NCI-H1436 treated with DMSO at 0.1 percent for 48 hours (cell line): ENCODE measurements around the gene TBCD.
"Not testable (repeated sequence)": the region's sequence is repeated elsewhere in the genome, so short reads cannot be mapped to it uniquely, and the experiment has no call there.

Experiments
- DNase-seq: peaks from one replicate; lab custom pipeline; 2025; lab: John Stamatoyannopoulos, UW

Gene TBCD

DNA sequence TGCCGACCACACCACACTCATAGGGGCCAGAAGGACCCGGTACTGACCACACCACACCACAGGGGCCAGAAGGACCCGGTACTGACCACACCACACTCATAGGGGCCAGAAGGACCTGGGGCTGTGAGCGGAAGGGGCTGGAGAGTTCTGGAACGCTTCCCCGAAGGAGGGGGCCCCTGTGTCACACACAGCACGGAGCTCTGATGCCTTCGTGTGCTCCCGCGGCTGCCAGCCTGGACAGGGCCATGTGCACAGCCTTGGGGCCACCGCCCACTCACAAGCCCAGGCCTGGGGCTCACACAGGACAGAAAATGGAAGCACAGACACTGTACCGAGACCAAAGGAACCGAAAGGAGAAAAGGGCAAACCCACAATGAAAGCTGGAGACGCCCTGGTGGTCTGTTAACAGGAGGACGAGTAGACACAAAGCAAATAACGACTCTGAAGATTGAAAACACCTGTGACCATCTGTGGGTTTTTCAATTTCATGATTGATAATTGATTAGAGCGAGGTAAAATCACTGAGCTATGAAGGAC is 221.0 kb downstream of the TBCD start:
- DNase-seq = no peak

DNA sequence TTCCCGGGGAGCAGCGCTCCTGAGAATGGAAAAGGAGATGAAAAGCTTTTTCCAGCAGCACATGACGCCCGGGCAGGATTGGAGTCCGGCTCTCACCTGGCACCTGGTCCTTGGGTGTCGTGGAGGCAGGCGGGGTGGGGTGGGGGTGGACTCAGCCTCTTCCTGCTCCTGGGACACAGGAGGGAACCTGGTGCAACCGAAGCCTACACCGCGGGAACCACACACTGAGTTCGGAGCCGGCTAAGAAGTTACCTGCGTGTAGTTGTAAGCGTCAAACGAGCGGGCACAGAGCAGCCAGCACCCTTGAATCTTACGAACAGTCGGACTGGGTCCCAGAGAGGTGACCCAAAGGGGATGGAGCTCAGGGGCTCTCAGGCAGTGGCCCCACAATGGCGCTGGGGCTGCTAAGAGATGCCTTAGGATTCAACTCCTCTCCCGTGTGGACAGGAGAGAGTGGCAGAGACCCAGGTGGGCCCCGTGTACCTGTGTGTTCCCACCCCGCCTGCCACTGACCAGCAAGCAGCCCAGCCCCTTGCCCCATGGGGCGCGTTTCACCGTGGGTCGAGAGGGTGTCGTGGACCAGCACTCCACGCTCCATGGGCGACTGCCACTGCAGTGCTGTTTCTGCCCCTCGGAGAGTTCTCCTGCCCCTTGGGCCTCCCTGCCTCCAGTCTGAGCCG is 221.7 kb downstream of the TBCD start:
- no peak for DNase-seq

DNA sequence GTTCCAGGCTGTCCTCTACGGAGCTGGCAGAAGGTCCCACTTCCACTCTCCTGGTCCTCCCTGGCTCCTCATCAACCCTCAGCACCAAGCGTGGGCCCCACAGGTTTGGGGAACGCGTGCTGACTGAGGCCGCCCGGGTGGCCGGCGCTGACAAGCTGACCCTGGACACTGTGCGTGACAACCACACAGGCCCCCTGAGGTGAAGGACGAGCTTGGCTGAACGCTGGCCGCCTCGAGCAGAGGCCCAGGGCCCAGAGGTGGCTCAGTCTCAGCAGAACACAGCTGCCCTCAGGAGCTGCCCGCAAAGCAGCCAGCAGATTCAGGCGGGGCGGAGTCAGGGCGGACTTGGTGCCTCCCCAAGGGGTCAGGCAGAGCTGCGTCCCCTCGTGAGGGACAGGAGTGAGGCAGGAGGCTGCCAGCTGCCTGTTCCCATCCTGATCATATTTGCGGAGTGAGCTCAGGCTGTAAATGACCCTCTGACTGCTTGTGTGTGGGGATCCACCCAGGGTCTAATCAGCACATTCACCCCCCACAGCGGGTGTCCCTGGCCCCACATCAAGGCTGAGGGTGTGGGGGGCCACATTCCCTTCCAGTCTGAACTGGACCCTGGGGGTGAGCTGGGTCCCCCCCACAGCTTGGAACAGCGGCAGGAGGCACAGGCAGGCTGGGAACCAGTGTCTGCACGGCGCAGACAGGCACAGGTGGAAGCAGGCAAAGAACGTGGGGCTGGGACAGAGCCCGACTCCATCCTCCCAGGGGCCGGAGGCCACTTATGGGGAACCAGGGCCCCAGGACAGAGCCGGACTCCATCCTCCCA is 222.5 kb downstream of the TBCD start:
- DNase-seq = no peak

DNA sequence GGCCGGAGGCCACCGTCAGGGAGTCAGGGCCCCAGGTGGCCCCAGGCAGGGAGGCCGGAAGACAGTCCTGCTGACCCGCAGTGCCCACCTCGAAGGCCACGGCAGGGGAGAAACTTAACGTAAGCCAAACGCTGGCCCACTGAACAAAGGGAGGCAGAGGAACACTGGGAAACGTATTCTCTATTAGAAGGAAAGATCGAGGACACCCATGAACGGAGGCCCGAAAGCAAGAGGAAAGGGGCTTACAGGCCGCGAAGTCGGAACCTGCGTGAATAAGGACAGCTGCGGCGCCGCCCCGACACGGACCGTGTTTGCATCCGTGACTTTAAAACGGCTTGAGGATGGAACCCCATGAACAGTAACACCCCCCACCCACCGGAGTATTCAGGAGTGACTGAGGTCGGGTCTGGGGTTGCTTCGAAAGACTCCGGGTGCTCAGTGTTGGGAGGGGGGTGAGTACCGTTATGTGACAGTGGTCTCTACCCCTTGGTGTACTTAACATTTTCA is 225.2 kb downstream of the TBCD start:
- DNase-seq = no peak

DNA sequence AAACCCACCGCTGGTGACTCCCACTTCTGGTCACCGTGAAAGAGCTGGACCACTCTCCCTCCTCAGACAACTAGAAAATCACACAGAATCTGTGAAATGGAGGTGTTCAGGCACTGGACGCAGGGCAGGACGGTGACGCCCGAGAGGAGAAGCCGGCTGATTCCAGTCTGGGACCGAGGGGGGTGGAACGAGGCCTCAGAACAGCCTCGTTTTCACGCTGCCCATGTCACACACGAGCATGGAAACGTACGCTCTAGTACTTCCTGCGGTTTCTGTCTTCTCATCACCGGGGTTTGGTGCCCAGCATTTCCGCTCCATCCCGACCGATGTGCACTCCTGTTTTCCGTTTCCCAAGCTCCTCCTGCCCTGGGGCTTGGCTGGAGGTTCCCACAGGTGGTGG is 225.7 kb downstream of the TBCD start:
- DNase-seq = no peak

DNA sequence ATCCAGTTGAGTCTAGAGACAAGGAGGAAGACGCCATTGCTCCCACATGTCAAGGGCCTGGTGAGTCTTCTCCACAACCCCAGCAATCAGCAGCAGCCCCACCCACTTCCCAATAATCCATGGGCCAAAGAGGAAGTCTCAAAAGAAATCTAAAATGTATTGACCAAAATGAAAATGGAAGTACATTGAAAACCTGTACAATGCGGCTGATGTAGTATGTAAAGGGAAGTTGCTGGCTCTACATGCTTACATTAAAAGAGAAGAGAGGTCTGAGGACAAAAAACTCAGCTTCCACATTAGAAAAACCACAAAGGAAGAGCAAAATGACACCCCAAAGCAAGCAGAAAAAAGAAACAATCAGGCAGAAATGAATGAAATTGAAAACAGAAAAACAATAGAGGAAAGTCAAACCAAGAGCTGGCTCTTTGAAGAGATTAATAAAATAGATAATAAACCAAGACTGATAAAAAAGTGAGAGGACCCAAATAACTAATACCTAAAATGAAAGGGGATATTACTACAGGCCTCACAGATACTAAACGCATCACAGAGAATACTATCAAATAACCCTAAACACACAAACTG is 227.0 kb downstream of the TBCD start:
- DNase-seq = no peak

DNA sequence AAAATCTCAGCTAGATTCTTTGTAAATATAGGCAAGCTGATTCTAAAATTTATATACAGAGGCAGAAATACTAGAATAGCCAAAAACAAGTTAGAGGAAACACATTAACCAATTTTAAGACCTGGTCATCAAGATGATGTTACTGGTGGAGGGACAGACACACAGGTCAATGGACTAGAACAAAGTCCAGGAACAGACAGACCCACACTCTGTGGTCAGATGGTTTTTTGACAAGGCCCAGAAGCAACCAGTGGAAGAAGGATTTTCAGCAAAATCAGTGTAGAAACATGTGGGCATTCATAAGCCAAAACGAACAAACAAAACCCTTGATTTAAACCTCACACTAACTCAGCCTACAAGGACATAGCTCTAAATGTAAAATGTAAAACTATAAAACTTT is 227.9 kb downstream of the TBCD start:
- no peak for DNase-seq

DNA sequence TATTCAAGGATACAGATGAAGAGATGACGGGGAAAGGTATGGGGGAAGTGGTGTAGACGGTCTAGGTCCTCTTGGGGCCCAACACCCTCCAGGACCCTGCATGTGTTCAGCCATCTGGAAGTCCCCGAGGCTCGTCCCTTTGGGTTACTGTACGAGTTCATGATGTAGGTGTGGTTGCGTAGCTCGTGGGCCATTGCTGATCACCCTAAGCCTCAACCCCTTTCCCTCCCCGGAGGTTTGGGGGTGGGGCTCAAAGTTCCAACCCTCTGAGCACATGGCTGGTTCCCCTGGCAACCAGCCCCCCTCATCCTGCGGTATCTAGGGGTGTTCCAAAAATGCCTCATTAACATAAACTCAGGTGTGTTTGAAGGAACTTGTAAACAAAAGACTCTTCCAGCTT is 228.8 kb downstream of the TBCD start:
- DNase-seq = no peak

DNA sequence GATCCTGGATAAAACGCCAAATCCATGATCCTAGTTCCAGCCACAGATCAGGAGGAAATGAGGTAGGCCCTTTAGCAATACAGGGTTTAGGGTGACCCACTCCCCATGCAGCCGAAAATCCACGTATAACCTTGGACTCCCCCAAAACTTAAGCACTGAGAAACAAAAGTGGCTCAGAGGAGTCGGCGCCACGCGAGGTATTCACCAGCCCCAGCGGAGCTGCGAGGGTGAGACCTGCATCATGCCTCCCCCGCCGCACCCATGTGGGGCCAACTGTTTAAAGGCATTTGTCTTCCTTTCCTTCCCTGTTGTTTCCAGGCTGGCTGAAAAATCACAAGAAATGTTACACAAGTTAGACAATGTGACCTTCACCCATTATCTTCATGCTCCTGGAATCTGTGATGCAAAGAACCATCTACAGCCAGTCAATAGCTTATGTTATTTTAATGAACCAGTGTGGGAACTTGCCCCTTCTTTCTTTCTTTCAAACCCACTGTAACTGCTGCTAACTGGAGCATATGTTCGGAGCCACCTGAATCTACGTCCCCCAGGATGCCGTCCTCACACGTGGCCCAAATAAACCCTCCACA is 229.4 kb downstream of the TBCD start:
- DNase-seq = no peak

DNA sequence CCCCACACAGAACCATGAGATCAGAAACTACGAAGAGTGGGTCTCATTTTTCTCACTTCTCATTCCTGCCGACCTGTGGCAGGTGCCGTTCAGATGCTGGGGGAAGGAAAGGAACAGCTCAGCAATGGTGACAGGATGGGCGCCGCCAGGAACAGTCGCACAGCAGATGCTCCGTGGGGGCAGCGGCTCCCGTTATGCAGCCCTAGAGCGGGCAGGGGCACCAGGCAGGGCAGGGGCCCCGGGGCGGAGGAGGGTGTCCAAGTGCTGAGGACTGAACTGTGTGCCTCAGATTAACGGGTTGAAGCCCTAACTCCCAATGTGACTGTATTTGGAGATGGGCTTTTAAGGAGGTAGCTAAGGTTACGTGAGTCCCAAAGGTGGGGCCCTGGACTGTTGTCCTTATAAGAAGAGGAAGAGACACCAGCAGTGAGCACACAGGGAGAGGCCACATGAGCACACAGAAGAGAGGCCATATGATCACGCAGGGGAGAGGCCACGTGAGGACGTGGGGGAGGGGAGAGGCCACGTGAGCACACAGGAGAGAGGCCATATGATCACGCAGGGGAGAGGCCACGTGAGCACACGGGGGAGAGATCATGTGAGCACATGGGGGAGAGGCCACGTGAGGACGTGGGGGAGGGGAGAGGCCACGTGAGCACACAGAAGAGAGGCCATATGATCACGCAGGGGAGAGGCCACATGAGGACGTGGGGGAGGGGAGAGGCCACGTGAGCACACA is 231.8 kb downstream of the TBCD start:
- no peak for DNase-seq

DNA sequence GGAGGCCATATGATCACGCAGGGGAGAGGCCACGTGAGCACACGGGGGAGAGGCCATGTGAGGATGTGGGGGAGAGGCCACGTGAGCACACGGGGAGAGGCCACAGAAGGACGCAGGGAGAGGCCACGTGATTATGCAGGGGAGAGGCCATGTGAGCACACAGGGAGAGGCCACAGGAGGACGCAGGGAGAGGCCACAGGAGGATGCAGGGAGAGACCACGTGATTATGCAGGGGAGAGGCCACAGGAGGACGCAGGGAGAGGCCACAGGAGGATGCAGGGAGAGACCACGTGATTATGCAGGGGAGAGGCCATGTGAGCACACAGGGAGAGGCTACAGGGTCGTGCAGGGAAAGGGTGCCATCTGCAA is 232.4 kb downstream of the TBCD start:
- DNase-seq = not testable (repeated sequence)

DNA sequence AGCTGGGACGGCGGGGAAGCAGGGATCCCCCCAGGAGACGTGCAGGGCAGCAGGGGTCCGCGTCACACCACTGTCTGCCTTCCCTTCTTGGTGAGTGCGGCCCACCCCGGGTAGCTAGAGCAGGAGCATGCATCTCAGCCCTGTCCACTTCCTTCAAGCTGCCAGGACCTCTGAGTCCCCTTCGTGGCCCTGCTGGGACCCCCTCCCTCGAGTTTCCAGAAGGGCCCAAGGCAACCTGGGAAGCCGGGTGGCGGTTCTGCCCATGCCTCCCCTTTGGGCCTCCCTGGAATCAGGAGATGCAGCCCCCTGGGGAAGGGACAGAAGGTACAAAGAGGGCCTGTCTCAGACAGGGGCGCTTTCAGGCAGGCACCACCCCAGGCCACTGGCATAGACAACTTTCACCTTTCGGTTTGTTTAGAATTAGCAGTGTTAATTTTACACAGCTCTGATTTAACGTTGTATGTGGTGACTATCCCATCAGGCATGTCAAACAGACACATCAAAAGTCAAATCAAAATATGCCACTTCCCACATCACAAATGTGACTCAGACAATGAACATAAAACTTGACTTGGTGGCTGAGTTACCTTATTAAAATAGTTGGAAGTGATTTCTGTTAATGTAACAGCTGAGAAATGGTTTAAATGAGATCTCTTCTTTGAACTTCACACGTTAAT is 233.0 kb downstream of the TBCD start:
- DNase-seq = no peak

DNA sequence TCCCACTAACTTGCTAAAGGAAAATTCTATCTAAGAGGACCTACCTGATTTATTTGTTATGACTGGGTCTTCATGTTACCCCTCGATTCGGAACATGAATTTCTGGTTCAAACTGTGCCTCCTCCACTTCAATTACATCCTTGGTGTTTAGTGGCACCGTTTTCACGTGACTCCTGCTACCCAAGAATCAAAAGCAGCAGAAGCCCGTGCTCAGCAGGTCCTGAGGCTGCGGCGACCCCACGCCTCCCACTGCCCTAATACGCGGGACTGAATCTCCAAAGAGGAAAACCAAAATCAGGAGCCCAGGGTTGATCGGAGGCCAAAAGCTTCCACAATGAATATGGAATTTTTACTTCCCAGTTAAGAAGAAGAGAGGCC is 233.6 kb downstream of the TBCD start:
- DNase-seq = no peak

DNA sequence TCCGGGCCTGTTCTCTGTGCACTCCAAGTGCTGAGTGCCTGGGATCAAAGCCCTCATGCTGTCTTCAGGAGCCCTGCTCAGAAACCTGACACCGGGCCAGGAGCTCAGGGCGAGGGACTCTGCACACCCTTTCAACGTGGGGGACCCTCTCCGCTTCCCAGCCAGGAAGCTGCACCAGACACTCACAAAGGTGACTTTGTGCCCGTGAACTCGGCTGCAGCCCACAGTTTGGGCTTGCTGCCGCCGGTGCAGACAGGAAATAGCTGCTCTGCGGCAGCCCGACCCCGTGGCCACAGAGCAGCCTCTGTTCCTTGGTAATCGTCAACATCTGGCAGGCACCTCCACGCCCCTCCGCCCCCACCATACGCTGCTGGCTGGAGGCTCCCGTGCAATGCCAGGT is 234.1 kb downstream of the TBCD start:
- no peak for DNase-seq

DNA sequence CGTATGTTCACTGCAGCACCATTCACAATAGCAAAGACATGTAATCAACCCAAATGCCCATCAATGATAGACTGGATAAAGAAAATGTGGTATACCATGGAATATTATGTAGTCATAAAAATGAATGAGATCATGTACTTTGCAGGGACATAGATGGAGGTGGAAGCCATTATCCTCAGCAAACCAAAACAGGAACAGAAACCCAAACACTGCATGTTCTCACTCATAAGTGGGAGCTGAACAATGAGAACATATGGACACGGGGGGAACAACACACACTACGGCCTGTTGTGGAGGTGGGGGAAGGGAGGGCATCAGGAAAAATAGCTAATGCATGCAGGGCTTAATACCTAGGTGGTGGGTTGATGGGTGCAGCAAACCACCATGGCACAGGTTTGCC is 237.2 kb downstream of the TBCD start:
- not testable (repeated sequence) for DNase-seq

DNA sequence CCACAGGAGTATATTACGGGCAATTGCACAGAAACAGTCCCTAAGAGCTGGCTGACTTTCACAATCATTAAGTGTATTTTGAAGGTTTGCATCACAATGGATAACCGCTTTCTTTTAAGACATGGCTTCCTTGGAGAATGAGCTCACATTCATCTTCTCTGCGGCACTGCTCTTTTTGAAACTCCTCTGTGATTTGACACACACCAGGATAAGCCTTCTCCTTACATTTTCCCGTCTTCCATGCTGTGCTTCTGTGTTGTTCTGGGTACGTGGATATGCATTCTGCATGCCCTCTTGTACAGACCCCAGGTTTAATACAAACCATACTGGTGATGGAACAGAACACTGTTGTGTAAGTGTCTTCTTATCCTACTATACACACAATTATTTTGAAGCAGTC is 238.0 kb downstream of the TBCD start:
- DNase-seq = no peak

DNA sequence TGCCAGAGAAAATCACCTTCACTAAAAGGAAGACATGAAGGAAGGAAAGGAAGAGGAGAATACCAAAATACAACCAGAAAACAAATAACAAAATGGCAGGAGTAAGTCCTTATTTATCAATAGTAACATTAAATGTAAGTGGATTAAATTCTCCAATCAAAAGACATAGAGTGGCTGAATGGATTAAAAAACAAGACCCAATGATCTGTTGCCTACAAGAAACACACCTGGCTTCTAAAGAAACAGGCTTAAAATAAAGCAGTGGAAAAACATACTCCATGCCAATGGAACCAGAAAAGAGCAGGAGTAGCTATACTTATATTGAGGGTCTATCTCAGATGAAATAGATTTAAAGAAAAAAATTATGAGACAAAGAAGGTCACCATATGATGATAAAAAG is 241.1 kb downstream of the TBCD start:
- no peak for DNase-seq
